Activated T-cell treated with anti-CD3 and anti-CD28 coated beads for 4 hours (primary cell): ENCODE results near the gene RABL6.

Experiments used
- DNase-seq: peaks from one replicate; pipeline ENCODE4 v3.0.0-alpha.2; 2020

RABL6 gene

DNA sequence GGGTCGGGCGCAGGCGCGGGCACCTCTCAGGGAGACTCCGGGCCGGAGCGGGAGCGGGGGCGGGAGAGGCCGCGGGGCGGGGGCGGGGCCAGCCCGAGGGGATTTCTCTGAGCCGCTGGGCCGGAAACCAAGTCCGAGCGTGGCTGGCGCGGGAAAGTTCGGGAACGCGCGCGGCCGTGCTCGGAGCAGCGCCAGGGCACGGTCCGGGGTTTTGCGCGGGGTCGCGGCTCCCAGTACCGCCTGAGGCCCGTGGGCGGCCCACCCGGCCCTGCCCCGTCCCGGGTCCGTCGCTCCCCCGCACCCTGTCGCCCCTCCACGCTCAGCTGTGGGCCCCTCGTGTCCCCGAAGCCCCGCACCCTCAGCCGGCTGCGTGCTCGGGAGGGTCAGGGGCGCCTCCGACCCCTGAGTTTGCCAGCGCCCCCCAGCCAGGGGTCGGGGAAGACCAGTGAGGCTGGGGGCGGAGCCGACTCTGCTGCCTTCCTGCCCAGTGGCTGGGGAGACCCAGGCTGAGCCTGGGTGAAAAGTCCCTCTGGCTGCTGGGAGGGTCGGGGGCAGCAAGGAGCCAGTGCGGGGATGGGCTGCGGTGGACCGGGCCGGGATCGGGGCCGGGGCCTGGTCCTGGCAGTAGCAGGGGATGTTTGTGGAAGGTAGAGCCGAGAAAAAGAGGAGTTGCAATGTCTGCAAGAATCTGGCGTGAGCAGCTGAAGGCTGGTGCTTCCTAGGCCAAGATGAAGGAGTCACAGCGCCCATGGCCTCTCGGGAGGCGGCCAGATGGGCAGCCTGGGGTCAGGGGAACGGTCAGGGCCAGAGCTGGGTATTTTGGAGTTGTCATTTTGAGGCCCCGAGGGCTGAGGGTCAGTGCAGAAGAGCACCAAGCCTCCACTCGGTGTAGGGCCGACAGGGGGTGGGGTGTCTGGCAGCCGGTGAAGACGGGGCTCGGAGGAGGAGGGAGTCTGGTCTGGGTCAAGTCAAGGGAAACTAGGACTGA lies 79.2 kb downstream of the RABL6 start:
- DNase-seq, result no peak

DNA sequence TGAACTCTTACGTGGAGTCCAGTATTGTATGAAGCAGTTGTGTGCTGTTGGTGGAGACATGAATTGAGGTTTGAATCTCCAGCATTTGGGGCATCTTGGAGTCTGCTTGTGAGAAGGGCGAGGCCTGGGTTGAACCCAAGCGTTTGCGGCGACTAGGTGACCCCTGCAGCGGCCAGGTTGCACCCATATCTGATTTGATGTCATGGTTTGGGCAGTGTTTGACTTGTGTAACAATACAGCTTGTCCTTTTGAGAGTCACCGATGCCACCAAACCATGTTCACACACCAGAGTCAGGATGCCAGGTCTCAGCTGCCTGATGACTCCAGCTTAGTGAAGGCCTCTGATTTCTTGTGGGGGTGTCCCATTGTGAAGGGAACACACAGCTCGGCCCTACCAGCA lies 80.7 kb downstream of the RABL6 start:
- DNase-seq, result no peak

DNA sequence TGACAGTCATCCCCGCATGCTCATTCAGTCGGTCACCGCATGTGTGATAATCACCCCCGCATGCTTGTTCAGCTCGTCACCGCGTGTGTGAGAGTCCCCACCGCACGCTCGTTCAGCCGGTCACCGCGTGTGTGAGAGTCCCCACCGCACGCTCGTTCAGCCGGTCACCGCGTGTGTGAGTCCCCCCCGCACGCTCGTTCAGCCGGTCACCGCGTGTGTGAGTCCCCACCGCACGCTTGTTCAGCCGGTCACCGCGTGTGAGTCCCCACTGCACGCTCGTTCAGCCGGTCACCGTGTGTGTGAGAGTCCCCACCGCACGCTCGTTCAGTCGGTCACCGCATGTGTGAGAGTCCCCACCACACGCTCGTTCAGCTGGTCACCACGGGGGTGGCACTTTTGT lies 82.1 kb downstream of the RABL6 start:
- DNase-seq, result no peak

DNA sequence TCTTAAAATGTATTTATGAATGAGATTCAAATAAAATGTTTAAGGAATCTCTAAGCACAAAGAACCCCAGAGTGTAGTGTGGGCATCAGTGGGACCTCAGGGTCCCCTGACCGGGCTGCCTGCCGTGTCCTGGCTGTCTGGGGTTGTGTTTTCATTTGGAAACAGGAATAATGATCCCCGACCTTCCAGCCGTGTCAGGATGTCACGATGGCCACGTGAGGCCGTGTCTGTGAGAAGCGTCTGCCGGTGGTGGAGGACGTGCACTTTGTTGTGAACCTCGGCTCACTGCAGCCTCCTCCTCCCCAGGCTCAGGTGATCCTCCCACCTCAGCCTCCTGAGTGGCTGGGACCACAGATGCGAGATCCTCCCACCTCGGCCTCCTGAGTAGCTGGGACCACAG lies 82.9 kb downstream of the RABL6 start:
- no peak for DNase-seq
